Activated CD4-positive, alpha-beta T cell treated with anti-CD3 and anti-CD28 coated beads, Interleukin-2, amount 50 U/mL, for 1 hour (primary cell): Measurements from ENCODE around the gene MYRFL.
A peak's percentile ranks its signal among the peaks of the same experiment; 100 is the strongest.
"Not testable (repeated sequence)": the region's sequence is repeated elsewhere in the genome, so short reads cannot be mapped to it uniquely, and the experiment has no call there.

ENCODE experiments used
- DNase-seq: peaks from one replicate; pipeline ENCODE4 v3.0.0-alpha.2; 2020

The MYRFL gene

GRCh38 chr12:69844416-69844815, 19.4 kb downstream of the MYRFL start:
- no peak for DNase-seq

- DNase-seq, result no peak
Measured at GRCh38 chr12:69844836-69845235, 19.8 kb downstream of the MYRFL start.

DNA sequence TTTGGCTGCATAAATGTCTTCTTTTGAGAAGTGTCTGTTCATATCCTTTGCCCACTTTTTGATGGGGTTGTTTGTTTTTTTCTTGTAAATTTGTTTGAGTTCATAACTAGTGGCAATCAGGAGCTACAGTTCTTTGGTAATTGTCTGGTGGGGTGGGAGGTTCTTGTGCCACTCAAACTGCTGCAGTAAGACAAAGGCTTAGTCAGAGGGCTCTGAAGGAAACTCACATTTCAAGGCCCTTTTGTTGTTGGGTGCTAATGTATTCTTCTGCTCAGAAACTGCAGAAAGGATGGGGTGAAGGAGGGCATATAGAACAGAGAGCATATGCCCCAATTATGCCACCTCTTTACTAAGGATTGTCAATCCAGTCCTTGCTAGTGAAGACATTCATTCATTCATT, 21.9 kb downstream of the MYRFL start:
- no peak for DNase-seq

DNA sequence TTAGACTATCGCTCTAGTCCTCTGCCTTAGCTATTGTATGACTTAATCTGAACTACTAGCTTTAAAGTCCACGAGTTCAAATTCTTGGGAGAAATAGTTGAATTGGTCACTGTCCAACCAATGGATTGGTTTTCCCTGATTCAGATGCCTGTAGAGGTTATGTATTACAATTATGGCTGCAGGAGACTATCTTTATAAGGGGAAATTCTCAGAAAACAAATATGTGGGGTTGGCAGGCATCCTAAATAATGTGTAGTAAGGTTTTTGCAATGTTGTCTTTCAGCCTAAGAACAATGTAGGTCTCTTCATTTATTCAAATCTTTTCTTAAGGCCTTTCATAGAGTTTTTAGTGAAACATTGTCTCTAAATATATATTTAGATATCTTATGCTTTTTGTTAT, 26.9 kb downstream of the MYRFL start:
- no peak for DNase-seq

DNA sequence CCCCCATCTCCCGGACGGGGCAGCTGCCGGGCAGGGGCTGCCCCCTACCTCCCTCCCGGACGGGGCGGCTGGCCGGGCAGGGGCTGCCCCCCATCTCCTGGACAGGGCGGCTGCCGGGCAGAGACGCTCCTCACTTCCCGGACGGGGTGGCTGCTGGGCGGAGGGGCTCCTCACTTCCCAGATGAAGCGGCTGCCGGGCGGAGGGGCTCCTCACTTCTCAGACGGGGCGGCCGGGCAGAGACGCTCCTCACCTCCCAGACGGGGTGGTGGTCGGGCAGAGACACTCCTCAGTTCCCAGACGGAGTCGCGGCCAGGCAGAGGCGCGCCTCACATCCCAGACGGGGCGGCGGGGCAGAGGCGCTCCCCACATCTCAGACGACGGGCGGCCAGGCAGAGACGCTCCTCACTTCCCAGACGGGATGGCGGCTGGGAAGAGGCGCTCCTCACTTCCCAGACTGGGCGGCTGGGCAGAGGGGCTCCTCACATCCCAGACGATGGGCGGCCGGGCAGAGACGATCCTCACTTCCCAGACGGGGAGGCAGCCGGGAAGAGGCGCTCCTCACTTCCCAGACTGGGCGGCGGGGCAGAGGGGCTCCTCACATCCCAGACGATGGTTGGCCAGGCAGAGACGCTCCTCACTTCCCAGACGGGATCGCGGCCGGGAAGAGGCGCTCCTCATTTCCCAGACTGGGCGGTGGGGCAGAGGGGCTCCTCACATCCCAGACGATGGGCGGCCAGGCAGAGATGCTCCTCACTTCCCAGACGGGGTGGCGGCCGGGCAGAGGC, 28.3 kb downstream of the MYRFL start:
- DNase-seq, result not testable (repeated sequence)

DNA sequence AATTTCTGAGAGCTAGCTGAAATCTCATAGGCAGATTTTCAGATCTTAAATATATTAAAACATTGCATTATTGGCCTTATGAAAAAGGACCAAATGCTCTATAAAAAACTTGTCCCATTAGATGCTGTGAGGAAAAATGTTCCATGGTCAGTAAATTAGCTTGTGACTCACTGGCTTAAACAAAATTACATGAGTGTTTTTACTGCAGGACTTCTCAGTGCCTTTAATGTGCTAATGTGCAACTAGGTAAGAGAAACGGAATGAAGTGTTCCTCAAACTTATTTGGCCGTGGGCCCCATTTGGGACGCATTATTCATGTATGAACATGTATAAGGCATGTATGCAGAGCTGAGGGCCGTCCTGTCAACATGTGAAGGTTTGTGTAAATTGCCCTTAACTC, 41.7 kb downstream of the MYRFL start:
- no peak for DNase-seq

GRCh38 chr12:69868695-69869094, 43.7 kb downstream of the MYRFL start:
- DNase-seq, result no peak

DNA sequence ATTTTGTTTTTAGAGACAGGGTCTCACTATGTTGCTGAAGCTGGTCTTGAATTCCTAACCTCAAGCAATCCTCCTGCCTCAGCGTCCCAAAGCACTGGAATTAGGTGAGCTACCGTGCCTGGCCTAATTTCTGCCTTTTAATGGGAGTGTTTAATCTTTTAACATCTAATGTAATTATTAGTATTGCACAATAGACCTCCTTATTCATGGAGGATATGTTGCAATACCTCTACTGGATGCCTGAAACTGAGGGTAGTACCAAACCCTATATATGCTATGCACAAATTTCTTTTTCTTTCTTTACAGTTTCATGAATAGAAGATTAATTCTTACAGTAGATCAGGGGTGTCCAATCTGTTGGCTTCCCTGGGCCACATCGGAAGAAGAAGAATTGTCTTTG, 47.8 kb downstream of the MYRFL start:
- no peak for DNase-seq

- no peak for DNase-seq
Measured at GRCh38 chr12:69873429-69873828, 48.4 kb downstream of the MYRFL start.

GRCh38 chr12:69874606-69875005, 49.6 kb downstream of the MYRFL start:
- no peak for DNase-seq

DNA sequence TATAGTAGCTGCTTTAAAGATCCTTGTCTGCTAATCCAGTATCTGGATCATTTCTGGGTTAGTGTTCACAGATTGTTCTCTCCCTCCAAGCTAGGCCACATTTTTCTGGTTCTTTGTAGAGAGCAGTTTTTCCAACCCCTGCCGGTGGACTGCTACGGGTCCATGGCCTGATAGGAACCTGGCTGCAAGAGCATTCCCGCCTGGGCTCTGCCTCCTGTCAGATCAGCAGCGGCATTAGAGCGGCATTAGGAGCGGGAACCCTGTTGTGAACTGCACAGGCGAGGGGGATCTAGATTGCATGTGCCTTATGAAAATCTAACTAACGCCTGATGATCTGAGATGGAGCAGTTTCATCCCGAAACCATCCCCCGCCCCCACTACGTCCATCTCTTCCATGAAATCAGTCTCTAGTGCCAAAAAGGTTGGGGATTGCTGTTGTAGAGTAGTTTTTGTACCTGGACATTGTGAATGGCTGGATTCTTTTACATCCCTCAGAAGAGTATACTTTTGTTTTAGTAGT, 50.4 kb downstream of the MYRFL start:
- DNase-seq, result no peak

DNA sequence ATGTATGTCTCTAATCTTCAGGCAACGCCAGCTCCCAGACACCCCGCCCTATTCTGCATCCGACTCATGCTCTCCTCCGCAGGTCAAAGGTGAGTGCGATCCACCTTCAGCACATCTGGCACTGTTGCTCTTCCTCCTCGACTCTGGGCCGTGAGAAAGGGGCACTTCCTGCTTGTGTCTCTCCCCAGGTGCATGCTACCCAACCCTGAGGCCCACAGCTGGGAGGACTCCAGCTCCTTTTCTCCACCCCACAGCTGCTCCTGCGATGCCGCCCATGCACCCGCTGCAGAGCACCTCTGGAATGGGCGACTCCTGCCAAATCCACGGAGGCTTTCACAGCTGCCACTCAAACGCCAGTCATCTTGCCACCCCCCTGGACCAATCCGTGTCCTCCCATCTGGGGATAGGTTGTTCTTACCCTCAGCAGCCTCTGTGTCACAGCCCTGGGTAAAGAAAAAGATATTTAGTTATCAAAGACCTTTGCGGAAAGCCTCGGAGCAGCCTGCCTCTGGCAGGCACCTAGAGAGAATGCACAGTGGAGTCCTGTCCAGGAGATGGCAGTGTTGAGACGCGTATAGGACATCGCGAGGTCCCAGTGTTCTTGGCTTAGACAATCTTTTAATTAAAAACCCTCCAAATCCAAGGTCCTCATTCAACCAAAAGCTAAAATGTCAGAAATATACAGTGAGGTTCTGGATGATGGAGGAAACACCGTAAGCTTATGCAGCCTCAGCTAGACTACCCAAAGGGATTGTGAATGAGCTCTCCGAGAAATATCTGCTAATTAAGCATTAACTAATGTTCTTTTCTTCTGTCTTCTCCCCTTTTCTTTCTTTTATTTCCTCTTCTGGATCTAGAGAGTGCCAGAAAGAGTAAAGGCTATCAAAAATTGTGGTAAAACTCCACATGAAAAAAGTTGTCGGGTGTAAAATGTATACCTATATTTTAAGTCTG, 54.3 kb downstream of the MYRFL start:
- peak; percentile 55 for DNase-seq

- no peak for DNase-seq
Measured at GRCh38 chr12:69880571-69880970, 55.5 kb downstream of the MYRFL start.

GRCh38 chr12:69881771-69882170, 56.7 kb downstream of the MYRFL start:
- DNase-seq, result no peak

DNA sequence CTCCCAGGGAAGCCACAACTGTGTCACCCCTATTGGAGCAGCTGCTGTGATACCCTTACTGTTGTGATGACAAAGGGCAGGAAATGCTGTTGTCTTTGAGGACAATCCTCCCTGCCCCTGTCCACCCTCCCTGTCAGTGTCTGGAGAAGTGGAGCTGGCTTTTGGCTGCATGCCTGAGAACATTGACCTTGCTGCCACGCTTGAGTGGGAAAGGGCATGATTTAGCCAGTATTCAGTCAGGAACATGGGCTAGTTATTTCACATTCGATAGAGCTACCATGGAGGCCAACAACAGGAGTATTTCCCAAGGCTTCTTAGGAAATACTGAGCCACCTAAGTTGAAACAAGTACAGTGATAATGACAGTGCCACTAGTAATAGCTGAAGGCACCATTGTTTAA, 59.4 kb downstream of the MYRFL start:
- no peak for DNase-seq

DNA sequence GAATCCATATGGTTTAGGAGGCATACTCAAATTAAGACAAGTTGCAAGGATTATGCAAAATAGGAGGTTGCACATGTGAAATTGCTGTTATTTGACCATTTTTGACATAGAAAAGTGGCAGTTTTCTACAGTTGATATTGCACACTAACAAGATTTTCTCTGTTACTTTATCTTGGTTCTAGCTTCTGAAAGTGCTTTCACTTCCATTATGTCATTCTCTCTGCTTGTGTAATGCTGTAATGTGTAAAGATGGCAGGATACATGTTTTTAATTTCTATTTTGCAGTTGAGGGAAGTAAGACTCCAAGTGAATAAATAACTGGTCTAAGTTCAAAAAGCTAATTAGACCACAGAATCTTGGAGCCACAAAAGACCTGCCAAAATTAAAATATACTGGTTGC, 60.6 kb downstream of the MYRFL start:
- DNase-seq, result no peak

- DNase-seq, result no peak
Measured at GRCh38 chr12:69886109-69886508, 61.1 kb downstream of the MYRFL start.

GRCh38 chr12:69886715-69887114, 61.7 kb downstream of the MYRFL start:
- no peak for DNase-seq

DNA sequence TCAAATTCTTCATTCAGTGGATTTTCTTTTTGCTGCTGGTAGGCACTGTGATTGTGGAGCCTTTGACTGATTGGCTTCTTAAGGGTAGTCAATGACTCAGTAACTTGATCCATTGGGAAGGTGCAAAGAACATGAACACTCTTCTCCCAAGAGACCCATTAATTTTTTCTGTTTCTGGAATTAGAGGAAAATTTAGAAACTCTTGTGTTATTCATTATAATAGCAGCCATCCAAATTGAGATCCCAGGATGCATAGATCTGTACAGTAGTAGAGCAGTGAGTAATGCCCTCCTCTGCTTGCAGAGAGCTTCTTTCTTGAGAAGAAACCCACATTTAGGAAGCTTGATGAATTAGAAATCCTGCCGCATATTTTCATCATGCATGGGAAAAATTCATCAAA, 63.9 kb downstream of the MYRFL start:
- DNase-seq, result no peak

- no peak for DNase-seq
Measured at GRCh38 chr12:69894800-69895383, 69.9 kb downstream of the MYRFL start.

DNA sequence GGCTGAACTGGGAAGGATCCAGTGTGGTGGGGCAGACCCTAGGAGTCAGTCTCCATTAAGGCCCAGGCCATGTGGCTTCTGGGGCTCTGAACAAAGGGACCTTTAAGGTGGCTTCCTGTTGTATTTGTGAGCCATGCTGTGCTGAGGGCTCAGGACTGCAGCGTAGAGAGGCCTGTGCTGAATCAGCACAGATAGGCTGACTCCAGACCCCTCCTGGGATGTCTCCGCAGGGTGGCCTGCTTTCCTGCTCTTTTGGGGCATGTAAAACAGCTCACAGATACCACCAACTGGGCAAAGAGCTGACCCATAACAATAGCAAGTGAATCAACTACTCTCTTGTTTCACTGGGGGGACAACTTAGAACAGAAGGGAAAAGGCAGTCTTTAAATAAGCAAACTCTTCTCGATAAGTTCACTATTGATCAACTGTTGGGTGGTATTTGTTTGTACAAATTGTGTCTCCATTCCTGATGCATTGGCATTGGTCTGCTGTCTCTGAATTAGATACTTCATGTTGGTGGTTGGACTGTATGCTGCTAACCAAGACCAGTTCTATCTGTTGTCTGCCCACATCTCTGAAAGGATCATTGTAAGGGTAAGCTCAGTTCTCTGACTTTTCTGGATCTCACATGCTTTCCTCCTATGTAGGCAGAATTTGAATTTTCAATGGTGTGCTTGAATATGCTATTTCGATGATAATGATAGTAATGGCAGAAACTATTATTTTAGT, 71.8 kb downstream of the MYRFL start:
- DNase-seq, result no peak

DNA sequence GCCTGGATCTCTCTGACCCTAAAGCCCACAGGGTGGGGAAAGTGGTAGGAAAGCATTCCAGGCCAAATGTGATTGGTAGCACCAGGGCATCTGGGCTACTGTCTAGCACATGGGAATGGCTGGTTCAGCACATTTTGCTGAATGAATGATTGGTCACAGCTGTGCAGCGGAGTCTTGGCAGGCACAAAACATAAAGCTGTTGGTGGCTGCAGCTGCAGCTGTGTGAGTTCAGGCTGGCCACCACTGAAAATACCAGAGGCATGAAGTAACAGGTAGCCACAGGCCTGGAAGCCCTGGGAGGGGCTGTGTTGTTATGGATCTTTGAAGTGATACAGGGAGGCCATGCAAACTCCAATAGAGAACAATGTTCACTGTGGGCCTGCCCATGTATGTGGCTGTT, 72.7 kb downstream of the MYRFL start:
- no peak for DNase-seq

DNA sequence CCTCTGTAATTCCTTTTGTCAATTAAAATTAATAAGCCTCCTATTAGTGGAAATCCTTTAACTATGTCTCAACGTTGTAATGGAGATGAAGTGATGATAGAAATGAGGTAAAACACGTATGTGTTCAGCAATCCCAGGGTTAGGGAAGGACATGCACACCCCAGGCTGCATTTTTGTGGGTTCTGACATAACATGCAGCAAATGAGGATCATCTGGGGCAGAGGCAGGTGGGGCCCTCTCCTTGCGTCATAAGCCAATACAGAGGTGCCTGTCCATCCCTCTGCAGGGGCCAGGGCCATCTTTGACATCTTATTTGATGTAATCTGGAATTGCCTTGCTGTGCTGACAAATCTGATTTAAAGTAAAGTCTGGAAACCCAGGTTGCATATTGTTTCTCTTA, 73.2 kb downstream of the MYRFL start:
- no peak for DNase-seq
